Activated CD8-positive, alpha-beta memory T cell treated with anti-CD3 and anti-CD28 coated beads, Interleukin-2, amount 50 U/mL, for 48 hours (primary cell): ENCODE measurements around the gene GRM1.

Source experiments
- DNase-seq: peaks from one replicate; pipeline ENCODE4 v3.0.0-alpha.2; 2020

The GRM1 gene

DNA sequence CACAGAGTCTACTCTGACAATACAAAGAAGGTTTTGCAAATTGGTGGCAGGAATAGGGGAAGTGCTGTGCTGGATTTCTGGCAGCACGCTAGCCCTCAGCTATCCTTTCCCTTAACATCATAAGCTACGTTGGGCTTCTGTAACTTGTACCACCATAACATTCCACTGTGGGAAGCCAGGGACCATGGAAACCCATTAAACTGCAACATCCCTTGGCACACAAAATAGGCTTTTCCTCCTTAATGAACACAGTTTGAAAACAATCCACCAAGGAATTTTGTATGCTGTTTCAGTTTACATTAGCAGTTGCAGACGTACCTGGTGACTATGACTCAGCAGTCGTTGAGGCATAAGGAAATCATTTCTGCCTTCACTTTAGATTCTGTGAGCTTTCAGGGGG lies 310.9 kb downstream of the GRM1 start:
- DNase-seq = no peak

DNA sequence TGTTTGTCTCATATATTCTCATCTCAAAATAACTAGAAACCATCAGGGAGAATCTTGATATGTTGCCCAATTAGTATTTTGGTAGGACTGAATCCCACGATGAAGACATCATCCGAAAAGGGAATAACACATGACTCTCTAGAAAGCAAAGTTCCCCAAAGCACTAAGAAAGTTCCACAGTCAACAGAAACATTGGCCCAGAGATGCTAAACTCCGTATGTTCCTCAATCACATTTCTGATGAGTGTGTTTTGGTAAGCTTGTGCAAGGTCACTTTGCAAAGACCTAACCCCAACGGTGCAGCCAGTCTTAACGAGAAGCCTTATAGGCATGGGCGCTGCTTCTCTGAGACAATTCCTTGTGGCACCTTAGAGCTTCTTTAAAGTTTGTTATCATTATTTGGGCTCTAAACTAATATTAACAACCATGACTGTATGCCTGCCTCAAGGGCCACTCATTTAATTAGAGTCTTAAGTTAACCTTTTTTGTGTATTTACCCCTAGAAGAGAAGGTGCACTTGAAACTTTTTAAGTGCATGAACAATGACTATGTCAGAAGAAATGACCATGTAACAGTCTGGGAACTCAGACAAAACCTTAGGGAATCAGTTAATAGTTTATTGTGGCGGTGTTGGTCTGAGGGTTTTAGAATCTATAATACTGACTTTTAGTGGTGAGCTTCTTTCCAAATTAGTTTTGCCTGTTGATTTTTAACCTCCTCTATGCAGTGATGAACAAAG lies 312.8 kb downstream of the GRM1 start:
- DNase-seq = no peak

GRCh38 chr6:146345598-146345997 lies 316.7 kb downstream of the GRM1 start:
- DNase-seq = no peak

DNA sequence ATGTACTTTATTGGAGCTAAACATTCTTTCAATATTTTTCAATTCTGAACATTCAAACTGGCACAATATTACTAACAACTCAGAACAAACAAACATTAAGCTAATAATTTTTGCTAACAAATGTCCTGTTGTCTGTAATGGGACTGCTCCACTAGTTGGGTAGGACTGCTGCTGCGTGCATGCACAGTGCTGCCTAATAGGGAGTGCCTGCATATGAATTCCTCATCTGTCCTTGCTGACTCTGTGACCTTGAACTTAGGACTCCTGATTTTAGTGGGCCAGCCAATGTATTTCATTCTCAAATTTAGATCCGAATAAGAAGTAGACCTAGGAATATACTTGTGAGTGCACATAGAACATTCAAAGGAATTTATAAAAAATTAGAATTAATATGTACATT lies 318.2 kb downstream of the GRM1 start:
- no peak for DNase-seq

DNA sequence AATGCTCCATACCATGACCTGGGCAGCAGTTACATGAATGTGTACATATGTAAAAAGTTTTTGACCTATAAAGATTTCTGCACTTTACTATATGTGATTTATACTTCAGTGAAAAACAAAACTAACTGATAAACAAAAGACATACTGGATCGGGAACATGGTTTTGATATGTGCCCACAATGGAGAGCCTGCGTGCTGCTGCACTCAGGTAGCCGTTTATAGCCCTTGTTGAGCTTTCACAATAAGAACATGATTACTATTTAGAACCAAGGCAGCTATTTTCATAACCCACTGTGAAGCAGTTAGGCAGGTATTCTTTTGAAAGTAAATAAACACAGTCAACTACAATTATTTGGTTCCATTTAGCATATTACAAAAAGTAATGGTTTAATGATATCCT lies 318.8 kb downstream of the GRM1 start:
- no peak for DNase-seq

DNA sequence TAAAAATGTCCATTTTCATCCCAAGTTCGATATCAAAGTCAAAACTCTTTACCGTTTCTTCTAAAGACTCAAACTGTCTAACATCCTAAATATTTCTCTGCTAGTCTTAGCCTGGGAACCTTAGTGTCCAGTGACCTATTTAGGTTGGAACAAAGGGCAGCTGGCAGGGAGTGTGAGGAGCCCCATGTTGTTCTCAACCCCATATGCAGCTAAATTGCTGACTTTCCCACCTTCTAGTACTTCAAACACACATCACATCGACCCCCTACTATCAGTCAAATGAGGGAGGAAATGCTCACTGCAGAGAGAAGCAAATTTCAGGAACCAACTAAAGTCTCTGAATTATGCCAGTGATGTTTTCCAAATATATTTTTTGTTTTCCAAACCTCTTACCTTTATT lies 322.2 kb downstream of the GRM1 start:
- DNase-seq = no peak

GRCh38 chr6:146352163-146352562 lies 323.3 kb downstream of the GRM1 start:
- no peak for DNase-seq

- DNase-seq = no peak
These were observed 325.6 kb downstream of the GRM1 start for GRCh38 chr6:146354451-146354850.

GRCh38 chr6:146355521-146356100 lies 326.7 kb downstream of the GRM1 start:
- no peak for DNase-seq

- no peak for DNase-seq
These were observed 328.9 kb downstream of the GRM1 start for GRCh38 chr6:146357578-146358430.

DNA sequence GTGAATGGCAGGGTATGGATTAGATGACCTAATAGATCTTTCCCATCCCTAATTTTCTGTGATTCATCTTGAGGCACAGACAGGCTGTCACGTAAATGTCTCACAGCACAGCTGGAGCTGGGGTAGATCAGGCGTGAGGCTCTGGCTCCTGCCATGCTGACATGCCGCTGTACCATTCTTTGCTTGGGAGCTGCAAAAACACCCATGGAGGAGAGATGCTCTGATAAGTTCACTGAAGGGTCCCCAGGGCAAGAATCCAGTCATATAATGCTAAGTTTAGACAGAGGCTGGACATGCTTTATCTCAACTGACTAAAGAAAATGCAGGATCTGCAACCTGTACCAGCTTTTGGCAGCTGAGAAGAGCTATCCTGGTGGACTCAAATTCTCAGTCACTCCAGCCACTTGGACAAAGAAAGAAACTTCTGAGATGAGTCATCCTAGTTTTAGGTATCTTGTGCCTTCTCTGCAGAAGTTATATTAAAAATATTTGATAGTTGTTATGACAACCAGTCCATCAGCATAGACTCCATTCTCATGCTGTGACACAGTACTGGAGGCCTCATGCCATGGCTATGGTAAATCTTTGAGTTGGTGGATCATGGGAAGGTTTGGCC lies 329.7 kb downstream of the GRM1 start:
- DNase-seq = no peak

- no peak for DNase-seq
These were observed 330.3 kb downstream of the GRM1 start for GRCh38 chr6:146359131-146359530.

DNA sequence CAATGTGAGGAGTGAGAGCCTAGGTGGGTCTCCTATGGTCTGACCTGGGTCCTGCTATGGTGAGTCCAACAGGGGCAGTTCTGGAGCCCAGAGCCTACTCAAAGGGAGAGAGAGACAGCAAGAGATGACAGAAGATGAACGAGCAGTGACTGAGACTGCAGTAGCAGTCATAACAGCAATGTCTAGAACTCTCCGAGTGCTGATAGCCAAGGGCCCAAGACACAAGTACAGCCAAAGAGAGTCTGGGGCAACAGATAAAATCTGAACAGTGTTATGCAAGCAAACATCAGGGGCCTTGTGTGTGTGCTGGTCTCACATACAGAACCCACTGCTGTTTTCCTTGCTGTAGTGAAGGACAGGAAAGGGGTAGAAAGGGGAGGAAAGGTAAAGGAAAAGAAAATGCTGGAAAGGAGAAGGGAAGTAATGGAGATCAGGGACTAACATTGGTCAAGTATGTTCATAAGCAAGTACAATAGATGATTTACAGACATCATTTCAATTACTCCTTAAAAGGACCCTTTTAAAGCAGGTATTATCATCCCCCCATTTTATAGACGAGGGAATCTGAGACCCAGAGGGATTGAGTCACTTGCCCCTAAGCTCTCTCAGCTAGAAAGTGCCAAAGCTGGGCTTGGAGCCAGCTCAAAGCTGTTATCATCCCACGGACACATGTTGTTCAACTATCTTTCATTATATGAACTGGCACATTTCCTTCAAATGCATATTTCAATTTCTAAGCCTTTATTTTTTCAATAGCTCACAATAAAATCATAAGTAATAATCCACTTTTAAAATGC lies 332.5 kb downstream of the GRM1 start:
- no peak for DNase-seq

DNA sequence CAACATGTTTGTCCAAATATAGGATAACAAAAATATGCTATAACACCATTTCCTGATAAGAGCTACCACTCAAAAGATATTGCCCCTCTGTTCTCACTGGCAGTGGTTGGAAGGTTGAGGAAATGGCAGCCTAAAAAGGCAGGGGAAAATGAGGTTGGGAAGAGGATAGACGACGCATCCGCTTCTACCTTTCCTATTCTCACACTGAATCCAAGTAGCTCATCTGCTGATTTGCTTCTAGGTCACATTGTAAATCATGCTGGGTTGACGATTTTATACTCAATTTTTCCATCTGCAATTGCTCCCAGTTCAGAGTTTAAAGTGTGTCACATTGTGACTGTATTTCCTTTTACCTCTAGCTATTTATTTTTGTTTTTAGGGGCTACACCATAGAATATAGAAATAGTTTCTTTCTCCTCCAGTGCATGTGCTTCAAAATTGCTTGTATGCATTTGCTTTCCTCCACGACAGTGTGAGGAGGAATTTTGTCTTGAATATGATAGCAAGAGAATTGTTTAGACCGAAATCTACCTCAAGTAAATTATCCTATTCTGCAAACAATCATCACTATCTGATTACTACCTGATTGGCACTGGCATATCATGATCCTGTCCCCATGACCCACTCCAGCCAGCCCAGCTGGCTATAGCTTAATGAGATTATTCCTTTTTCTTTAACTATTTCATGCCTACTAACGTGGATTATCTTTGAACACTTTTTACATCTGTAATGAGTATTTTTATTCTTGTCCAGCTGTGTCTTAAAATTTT lies 335.2 kb downstream of the GRM1 start:
- DNase-seq = no peak

DNA sequence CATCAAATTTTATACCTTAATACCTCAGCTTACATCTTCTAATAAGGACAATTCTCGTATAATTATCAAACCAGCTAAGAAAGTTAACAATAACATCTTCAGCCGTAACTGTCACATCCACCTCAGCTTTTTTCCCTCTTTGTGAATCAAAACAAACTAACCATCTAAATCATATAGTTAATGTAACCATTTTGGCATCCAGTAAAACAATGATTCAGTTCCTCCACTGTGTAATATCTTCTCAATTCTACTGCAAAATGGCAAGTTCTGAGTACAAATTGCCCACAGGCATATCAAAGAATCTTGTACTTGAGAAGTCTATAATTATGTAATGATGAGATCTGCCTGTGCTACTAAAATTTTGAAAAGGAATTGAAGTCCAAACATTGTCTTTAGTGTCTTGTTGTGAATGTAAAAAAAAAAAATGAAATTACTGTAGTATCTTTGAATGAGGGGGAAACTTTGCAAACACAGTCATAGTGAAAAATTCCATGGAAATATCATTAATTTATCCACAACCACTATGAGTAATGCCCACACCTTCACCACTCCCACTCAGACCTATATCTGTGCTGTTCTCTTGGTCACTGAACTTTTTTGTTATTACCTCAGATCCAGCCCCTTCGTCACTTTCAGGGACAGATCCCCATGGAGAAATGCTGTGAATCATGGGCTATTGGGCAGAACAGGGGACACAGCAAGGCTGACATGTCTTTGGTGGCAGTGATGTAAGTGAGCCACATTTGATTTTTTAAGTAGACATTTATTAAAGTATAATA lies 336.1 kb downstream of the GRM1 start:
- DNase-seq = no peak

GRCh38 chr6:146367061-146367460 lies 338.2 kb downstream of the GRM1 start:
- no peak for DNase-seq

- DNase-seq = no peak
These were observed 341.0 kb downstream of the GRM1 start for GRCh38 chr6:146369866-146370265.

GRCh38 chr6:146381486-146381885 lies 352.6 kb downstream of the GRM1 start:
- no peak for DNase-seq

DNA sequence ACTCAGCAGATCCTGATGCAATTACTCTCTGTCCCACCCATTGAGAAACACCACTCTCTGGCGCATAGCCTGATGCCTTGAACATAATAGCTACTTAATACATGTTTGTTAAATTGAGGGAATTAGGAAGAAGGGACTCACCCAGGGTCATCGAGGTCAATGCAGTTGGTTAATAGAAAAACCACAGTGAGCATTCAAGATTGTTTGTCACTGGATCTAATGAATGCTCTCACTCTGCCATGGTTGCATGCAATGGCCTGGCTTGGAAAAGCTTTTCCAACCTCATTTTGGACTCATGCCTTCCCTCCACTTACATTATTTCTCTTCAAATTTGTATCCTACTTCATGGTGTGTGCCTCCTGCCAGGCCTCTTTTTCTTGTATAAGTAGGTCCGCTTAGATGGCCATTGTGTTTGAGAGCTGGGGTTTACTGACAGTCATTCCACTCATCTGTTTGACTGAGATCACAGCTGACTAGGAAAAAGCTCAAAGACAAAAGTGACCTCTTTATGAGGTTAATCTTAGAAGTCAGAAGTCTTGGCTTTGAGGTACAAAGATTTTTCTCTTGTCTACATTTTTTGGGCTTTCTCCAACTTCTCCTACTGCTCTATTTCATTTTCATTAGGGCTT lies 360.0 kb downstream of the GRM1 start:
- DNase-seq = no peak

DNA sequence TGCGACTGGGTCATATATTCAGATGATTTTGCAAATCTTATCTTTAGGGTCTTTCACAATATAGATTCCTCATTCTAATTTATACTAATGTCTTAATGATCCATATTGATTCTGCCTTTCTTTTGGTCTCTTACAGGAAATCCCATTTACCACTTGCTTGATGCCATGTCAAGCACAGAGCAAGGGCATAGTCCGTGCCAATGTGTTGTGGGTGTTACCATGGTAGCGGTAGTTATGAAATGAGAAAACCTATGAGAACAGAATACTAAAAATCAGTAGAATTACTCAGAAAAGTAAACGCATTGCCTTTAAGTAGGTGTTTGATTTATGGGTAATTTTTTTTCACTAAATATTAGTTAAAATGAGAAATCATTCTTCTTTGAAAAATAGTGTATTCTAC lies 360.9 kb downstream of the GRM1 start:
- DNase-seq = no peak

GRCh38 chr6:146397638-146398037 lies 368.8 kb downstream of the GRM1 start:
- no peak for DNase-seq
